ENCODE data around the gene CAMSAP2.

DNA sequence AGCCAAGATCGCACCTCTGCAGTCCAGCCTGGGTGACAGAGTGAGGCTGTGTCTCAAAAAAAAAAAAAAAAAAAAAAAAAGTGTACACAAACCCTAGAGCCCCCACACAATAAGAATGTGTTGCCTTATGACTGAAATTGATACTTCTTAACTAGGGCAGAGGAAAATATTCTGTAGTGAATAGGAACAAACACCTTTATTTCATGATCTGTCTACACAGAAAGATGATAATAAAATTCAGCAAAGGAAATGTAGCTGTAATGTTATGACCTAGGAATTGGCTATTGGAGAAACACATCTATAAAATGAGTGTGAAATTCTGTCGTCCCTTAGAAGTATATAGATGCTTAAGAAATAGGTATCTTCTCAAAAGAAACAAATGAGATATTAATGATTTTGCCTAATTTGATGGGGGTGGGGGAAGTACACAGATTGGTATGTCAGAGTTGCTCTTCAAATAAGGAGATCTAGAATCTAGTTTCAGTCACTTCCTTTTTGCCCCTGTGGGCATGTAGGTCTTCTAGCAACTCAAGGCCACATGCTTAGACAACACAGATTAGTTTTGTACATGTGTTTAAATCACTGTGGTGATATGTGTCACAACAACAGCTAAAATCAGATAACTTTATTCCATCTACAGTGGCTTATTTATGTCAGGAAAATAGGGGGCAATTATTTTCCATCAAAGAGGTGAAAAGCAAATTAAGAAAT is 123.4 kb downstream of the CAMSAP2 start:
- TF ChIP-seq CTCF (IDR thresholded peaks at IDR 0.05; ENCODE audit: insufficient read depth, low read length, poor library complexity, severe bottlenecking) (no peak), EZH2phosphoT487 (conservative IDR thresholded peaks at IDR 0.05; ENCODE audit: low read length) (no peak)

Measured in SU-DHL-6 (cell line).